Ovary (tissue), 9 donors: ENCODE measurements around the gene HOXA4. TPM values are rescaled to one million over a fixed set of nuclear protein-coding genes. Genes with fewer than 3 reads are reported as not detected.
A peak's percentile ranks its signal among the peaks of the same experiment; 100 is the strongest.

Source experiments
- DNase-seq, 5 donors: peaks; one replicate each; pipeline ENCODE4 v3.0.0-alpha.2; 2019 to 2020
- H3K27ac ChIP-seq, 2 donors: fragments of 200-600 bp; one replicate each; pipeline versions ENCODE4 v1.5.1 to v1.8.0; 2019 to 2022
- H3K27me3 ChIP-seq: fragments of 200-600 bp; one replicate; pipeline ENCODE4 v1.8.0; 2022
- H3K36me3 ChIP-seq: fragments of 200-600 bp; sonication (generic); one replicate; pipeline ENCODE4 v1.5.1; 2019
- H3K4me1 ChIP-seq: one replicate; pipeline ENCODE4 v1.8.1; 2013; ENCODE audit warnings: mild to moderate bottlenecking, moderate library complexity; ENCODE audit not compliant: insufficient read depth
- H3K4me3 ChIP-seq: fragments of 200-600 bp; sonication (generic); one replicate; pipeline ENCODE4 v1.5.1; 2017
- H3K9me3 ChIP-seq, 2 donors: fragments of 200-600 bp in 1 of 2; sonication (generic) in 1 of 2; one replicate each; pipeline versions ENCODE4 v1.5.1 to v1.8.1; 2013 to 2019; ENCODE audit warnings: mild to moderate bottlenecking in 1 of 2, moderate library complexity in 1 of 2
- EP300 ChIP-seq: sonication (generic); formaldehyde crosslinking; IDR thresholded peaks from one replicate; pipeline ENCODE4 v1.6.1; 2017; ENCODE audit warnings: antibody characterized with exemption
- POLR2A ChIP-seq: fragments of 450-650 bp; IDR thresholded peaks from one replicate; pipeline ENCODE4 v1.6.1; 2017; ENCODE audit warnings: antibody characterized with exemption, mild to moderate bottlenecking, moderate library complexity
- WGBS, 3 donors: extraction: QIAGEN DNeasy Blood & Tissue Kit in 1 of 3; methylation state at CpG; one replicate each; pipeline versions ENCODE4 v1.1.5 to v1.1.7; 2013 to 2017; 5-methylcytosine and 5-hydroxymethylcytosine counted together
- intact Hi-C, 4 donors: fragments of 100-400 bp; cut with DNase I; formaldehyde crosslinking; loops; one replicate each; pipeline versions ENCODE4 v1.11.0 to v1.15.1; 2022 to 2023
- polyA plus RNA-seq, 2 donors: library from polyadenylated mRNA; stranded (reverse); fragments of 200-250 nt in 1 of 2; fragments of 350-450 nt in 1 of 2; fragmentation: Illumina TruSeq in 1 of 2; extraction: RNeasy Lipid Tissue Mini Kit (QIAGEN cat#74804) in 1 of 2; gene quantifications; one replicate each; pipeline ENCODE4 v1.2.3, GENCODE V29; 2013 to 2014
- total RNA-seq, 7 donors: library from RNA; depleted of rRNA in 2 of 7; stranded (reverse); fragments of >200 nt in 2 of 7; fragmentation: NEBNext Ultra II Directional in 3 of 7; extraction: Animal tissue kit (Norgen Biotek cat#: 25700) in 3 of 7; gene quantifications; one replicate each; pipeline versions ENCODE4 v1.1.0 to v1.2.4, GENCODE V29; 2016 to 2023
- TF ChIP-seq, protein P1 (sequence below), 3 donors: fragments of 450-650 bp in 2 of 3; fragments of 200-600 bp in 1 of 3; IDR thresholded peaks; one replicate each; pipeline versions ENCODE4 v1.5.1 to v1.8.0; 2016 to 2022; ENCODE audit warnings: antibody characterized with exemption in 3 of 3, mild to moderate bottlenecking in 1 of 3
- donor health status: DM: no; HTN: no; CAD: no; lungs with moderate emphysema.
- donor health status: DM: no; HTN: no; CAD: no.
- donor health status: Bipolar disorder and iron deficiency.
- donor health status: DM: yes; HTN: yes; CAD: no.
- donor health status: DM: no; HTN: no; CAD: no.
- donor health status: DM: yes; HTN: yes; CAD: no.

HOXA4 gene
- total and polyA plus RNA-seq, 9 donors = 0.22 to 34.0 (median 3.5) TPM

DNA sequence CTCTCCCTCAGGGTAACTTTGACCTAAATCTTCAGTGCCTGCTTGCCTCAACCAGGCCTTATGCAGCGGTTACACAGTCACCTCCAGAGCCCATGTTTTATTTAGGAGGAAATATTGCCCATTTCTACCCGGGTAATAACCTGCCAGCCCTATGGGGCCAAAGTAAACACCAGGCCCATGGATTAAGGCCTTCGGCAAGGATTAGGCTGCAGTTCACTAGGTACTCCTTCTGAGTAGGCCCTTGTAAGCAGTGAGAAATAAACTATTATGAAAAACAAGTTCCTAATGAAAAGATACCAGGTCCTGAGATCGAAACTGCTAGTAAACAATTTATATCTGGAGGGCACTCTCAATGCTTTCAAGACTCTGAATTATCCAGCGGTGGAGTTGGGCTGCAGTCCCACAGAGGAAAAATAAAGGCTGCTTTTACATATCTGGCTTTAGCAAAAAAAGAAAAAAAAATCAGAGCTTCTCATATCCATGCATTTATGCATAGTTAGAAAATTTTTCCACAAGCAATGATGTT, 47.3 kb upstream of the HOXA4 start:
- Histone ChIP-seq H3K4me1 (peaks cover 9% of the 10 kb centered on the region), H3K27ac (no peak overlapping the region), H3K4me3 (peak overlapping the region; percentile 53), H3K36me3 (no peaks in the 10 kb centered on the region), H3K27me3 (peaks cover 9% of the 10 kb centered on the region), H3K9me3 (no peaks in the 10 kb centered on the region)
- intact Hi-C loops = no loop called here
- DNase-seq = no peak
- WGBS, 3 donors = 81 to 91% (median 88%) methylated on average over 5 of the region's 5 CpGs
- TF ChIP-seq, protein P1, sequence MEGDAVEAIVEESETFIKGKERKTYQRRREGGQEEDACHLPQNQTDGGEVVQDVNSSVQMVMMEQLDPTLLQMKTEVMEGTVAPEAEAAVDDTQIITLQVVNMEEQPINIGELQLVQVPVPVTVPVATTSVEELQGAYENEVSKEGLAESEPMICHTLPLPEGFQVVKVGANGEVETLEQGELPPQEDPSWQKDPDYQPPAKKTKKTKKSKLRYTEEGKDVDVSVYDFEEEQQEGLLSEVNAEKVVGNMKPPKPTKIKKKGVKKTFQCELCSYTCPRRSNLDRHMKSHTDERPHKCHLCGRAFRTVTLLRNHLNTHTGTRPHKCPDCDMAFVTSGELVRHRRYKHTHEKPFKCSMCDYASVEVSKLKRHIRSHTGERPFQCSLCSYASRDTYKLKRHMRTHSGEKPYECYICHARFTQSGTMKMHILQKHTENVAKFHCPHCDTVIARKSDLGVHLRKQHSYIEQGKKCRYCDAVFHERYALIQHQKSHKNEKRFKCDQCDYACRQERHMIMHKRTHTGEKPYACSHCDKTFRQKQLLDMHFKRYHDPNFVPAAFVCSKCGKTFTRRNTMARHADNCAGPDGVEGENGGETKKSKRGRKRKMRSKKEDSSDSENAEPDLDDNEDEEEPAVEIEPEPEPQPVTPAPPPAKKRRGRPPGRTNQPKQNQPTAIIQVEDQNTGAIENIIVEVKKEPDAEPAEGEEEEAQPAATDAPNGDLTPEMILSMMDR (IDR thresholded peaks at IDR 0.05) = no peak
- TF ChIP-seq EP300 (no peak), POLR2A (no peak)

DNA sequence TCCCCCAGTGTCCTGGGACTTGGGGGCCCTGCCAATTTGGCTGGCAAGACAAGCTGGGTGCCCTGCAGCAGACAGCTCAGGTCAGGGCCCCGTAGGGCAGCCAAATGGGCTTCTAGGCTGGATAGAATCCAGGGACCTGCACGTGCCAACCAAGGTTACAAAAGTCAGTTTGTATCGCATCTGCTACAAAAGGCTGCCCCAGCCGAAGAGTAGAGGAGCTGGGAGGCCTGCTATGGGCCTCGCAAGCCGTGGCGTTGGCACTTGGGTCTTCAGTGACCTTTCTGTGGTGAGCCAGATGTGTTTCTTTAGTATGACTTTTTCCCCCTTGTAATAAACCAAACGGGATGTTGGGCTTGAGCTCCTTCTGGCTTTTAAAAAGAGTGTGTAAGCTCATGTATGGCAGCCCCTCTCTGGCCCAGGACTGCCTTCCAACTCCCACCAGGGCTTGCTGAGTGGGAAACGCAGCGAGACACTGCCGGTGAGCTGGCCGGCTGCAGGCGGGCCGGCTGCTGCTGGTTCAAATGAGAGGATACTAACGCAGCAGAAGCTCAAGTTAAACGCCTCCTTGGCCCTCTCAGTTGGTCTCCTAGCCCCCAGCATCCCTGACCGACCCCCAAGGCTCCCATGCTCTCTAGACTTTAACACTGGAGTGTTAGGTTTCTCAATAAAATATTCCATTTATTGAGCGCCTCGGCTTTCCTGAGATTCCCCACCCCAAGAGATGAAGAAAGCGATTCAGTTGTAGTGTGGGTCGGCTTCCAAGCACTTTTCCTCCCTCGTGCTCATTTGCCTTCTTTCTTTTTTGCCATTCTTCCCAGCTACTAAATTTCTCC, 46.6 kb upstream of the HOXA4 start:
- no peaks in the 10 kb centered on the region for H3K36me3 ChIP-seq
- intact Hi-C loops = no loop called here
- no peak overlapping the region for H3K27ac ChIP-seq
- H3K4me3 ChIP-seq = peak overlapping the region; percentile 53
- peaks cover 14% of the 10 kb centered on the region for H3K4me1 ChIP-seq
- 81 to 86% (median 85%) methylated on average over 22 of the region's 22 CpGs for WGBS, 3 donors
- H3K9me3 ChIP-seq = no peaks in the 10 kb centered on the region
- DNase-seq = peak in 2 of 5 donors; percentile 7 to 30
- TF ChIP-seq EP300 (no peak), POLR2A (no peak)
- TF ChIP-seq, protein P1 (IDR thresholded peaks at IDR 0.05) = no peak
- H3K27me3 ChIP-seq = peaks cover 8% of the 10 kb centered on the region

DNA sequence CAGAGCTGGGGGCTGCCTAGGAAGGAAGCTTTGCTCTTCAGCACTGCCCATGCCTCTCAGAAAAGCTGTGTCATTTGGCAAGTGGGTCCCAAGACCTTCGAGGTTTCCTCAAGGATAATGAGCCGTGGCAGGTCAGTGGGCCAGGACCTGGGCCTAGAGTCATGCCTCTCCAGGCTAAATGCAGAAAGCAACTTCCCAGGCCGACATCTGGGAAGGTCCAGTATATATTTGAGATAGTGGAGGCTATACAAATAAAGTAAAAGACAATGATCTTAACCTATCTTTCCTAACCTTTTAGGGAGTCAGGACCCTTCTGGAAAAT, 45.9 kb upstream of the HOXA4 start:
- no peaks in the 10 kb centered on the region for H3K9me3 ChIP-seq
- intact Hi-C loops = no loop called here
- TF ChIP-seq, protein P1 (IDR thresholded peaks at IDR 0.05) = no peak
- TF ChIP-seq POLR2A = no peak
- TF ChIP-seq EP300 = no peak
- peak in 1 of 5 donors; percentile 5 for DNase-seq
- H3K27me3 ChIP-seq = peaks cover 8% of the 10 kb centered on the region
- WGBS, 3 donors = 78 to 81% (median 80%) methylated on average over 3 of the region's 3 CpGs
- peaks cover 14% of the 10 kb centered on the region for H3K4me1 ChIP-seq
- H3K4me3 ChIP-seq = peak overlapping the region; percentile 53
- no peaks in the 10 kb centered on the region for H3K36me3 ChIP-seq
- no peak overlapping the region for H3K27ac ChIP-seq

DNA sequence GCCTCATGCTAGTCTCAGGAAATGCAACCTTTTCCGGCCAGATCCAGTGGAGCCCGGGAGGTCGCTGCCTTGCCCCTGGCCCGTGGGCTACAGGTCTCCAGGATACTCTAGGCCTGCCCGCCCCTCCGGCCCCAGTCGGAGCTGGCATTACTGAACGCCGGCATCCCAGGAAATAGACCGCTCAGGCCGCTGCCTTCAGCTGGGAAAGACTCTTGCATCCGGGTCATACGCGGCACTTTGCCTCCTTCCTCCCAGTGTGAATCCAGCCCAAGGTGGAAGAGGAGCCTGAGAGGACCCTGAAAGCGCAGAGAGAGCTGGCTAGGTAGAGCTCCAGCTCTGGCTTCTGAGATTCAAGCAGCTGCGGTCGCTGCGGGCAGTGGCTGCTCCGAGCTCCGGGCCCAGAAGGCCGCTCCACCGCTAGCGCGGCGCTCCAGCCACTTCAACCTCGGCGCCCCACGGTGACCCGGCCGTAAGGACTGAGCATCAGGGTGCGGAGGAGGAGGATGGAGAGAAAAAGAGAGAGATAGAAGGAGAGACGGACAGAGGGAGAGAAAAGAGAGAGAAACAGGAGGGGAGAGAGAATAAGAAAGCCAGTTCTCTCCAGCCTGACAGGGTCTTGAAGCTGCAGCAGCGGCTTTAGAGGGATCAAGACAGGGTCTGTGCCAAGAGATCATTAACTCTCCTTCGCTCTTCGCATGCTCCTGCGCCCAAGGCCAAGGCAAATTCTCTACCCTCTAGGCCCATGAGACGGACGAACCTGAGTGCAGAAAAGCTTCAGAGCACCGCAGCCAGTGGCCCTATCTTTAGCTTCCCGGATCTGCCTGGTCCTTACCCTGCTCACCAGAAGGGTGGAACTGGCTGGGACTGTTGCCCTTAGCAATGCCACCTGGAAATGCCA, 45.3 kb upstream of the HOXA4 start:
- peaks cover 8% of the 10 kb centered on the region for H3K27me3 ChIP-seq

More for the DNA sequence above, 45.3 kb upstream of the HOXA4 start:
- H3K4me1 ChIP-seq = peaks cover 14% of the 10 kb centered on the region
- DNase-seq = peak in 3 of 5 donors; percentile 6 to 16 (median 13)
- H3K9me3 ChIP-seq = no peaks in the 10 kb centered on the region
- no peaks in the 10 kb centered on the region for H3K36me3 ChIP-seq
- TF ChIP-seq, protein P1 (IDR thresholded peaks at IDR 0.05) = no peak
- no peak for TF ChIP-seq EP300
- TF ChIP-seq POLR2A = no peak
- intact Hi-C loops = no loop called here
- WGBS, 3 donors = 46 to 71% (median 53%) methylated on average over 39 to 40 of the region's 40 CpGs
- peak overlapping the region; percentile 53 for H3K4me3 ChIP-seq
- H3K27ac ChIP-seq = no peak overlapping the region
